ENCODE measurements around the gene RUNX1.

RUNX1 gene

DNA sequence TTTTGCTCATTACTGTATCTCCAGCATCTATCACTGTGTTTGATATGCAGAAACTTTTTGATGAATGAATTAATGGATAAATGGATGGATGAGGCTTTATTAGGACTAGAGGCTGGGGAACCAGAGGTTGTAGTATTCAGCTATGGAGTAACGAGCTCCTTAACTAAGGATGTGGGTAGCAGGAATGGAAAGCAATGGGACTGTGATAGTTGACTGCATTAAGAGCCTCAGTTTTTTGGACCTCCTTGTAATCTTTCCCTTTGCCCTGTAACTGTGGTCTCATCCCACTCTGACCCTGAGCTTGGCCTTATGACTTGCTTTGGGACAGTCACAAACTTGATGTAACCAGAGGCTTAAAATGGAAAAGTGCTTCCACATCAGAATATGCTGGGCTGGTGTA lies 9.0 kb upstream of the RUNX1 start:
- no peak for DNase-seq

- DNase-seq = no peak
These were observed 8.3 kb upstream of the RUNX1 start for GRCh38 chr21:35057428-35057827.

GRCh38 chr21:35053356-35054096 lies 4.4 kb upstream of the RUNX1 start:
- no peak for DNase-seq

DNA sequence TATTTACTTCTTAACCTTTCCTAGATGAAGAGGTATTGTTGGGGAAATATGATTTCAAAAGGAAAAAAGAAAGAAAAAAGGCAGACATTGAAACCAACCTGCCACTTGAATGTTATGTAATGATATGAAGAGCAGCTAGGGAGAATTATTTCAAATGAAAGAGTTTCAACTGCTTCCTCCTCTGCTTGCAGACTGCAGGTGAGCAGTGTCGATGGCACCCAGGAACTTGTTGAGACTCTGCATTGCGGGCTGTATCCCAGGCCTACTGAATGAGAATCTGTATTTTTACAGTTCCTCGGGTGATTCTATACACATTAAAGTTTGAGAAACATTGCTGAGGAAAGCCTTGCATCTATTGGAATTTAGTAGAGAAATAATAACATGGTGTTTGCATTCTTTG lies 3.7 kb upstream of the RUNX1 start:
- no peak for DNase-seq

- peak; percentile 82 for DNase-seq
These were observed 2.3 kb upstream of the RUNX1 start for GRCh38 chr21:35051287-35051818.

- no peak for DNase-seq
These were observed 1.5 kb upstream of the RUNX1 start for GRCh38 chr21:35050348-35051286.

DNA sequence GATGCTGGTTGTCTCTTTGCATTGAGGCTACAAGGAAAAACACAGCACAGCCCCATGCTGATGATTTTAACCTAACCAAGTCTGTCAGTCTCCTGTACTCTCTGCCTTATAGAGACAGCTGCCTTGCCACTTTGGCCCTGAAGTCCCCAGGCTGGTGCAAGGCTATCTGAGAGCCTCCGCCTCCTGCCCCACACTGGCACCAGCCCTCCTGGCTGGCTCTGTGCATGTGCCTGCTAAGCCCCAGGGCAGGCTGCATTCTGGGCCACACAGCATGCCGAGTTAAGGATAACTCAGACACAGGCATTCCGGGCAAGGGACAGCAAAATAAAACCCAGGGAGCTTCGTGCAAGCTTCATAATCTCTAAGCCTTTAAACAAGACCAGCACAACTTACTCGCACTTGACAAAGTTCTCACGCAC lies 910 bp downstream of the RUNX1 start:
- DNase-seq = peak; percentile 43

DNA sequence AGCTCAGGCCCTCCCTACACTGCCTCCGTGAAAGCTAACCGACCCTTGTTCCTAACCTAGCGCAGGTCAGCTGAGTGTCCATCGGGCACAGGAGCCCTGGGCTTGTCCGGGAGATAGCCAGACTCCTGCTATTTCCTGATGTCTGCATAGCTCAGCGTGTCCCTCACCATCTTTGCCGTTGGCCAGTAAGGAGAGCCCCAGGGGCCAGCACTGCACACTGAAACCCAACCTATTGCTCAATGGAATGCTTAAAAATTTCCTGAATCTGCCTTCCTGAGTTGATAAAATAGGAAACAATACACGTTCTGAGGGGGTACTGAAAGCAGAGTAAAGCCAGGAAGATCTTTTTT lies 2.2 kb downstream of the RUNX1 start:
- DNase-seq = no peak

DNA sequence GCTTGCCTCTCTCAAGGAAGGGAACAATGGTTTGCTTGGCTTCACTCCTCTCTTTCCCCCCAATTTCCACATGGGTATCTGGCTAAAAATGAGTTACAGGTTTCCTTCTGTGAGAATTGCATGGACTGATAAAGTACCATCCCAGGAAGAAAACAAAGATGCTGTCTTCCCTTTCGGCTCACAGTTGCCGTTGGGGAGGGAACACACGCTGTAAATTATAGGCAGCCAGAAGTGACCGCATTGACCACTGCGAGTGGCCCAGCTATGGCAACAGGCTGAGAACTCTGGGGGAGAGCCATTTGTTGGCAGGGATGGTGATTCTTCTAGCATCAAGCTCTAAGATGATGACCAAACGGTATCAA lies 2.9 kb downstream of the RUNX1 start:
- DNase-seq = no peak

DNA sequence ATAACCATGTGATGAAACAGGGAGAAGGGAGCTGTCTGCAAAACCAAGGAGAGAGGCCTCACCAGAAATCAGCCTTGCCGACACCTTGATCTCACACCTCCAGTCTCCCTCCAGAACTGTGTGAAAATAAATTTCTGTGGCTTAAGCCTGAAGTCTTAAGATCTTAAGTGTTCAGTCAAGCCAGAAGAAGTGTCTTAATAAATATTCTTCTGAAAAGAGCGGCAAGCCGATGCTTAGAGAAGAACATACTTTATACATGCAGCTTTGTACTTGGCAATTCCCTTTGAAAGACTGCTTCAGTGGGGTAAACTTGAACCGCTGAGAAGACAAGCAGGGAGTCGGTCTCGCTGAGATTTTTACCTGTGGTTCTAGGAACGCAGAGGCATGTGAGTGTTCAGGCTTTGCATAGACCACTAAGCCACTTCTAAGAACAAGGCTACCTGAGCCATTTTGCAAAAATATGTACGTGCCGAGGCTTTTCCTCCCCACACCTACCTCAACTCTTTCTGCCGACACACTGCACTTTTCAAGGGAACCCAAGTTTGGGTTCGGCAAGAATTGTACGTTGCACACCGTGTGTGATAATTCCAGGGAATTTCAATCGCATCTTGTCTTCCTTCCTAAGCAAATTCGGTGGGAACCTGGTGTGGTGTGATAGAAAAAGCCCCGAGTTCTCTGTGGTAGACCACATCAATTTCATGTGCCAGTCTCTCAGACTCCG lies 3.4 kb downstream of the RUNX1 start:
- DNase-seq = peak; percentile 52

DNA sequence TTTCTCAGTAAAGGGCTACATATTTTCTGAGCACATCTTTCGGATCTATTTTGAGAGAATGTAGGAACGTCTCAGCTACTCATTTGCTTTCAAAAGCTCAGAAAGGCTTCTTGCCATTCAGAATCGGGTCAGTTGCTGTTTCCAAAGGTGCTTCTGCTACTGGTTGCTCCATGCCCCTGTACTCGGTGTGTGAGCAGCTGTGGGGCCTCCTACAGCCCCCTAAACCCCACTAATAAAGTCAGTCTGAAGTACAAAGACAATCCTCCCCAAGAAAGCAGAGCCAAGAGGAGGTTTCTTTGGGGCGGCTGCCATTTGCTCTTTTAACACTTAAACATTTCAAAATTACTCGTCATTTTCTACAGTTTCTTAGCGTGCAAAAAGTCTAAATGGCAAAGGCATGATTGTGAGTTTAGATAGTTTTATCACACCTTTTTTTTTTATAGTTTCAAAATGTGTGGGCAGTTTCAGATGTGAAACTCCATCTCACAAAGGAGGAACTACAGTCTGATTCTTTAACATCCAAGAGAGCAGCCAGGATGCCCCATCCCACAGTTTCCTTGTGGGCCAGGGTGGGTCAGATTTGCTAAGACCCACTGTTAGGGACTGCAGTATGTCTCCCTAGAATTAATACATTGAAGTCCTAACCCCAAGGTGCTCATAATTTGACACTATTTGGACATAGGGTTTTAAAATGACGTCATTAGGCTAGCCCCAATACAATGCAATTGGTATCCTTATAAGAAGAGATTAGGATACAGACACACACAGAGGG lies 4.1 kb downstream of the RUNX1 start:
- peak; percentile 38 for DNase-seq

DNA sequence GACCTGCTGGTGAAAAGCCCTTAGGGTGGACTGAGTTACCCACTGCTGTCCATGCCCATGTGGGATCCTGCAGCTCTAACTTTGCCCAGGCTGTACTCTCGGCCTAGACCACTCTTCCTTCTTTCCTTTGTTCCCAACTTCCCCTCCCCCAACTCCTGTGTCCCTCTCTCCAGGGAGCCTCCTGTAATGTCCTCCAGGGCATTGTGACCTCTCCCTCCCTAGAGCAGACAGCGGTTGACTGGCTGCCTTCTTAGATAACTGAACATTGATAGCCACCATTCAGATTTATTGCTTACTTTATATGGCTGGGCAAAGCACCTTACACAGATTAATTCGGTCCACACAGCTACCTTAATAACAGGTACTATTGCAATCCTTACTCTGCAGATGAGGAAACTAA lies 5.0 kb downstream of the RUNX1 start:
- DNase-seq = no peak

- peak; percentile 35 for DNase-seq
These were observed 5.6 kb downstream of the RUNX1 start for GRCh38 chr21:35043549-35043948.

GRCh38 chr21:35042836-35043235 lies 6.3 kb downstream of the RUNX1 start:
- no peak for DNase-seq

- no peak for DNase-seq
These were observed 7.2 kb downstream of the RUNX1 start for GRCh38 chr21:35041881-35042280.

- no peak for DNase-seq
These were observed 8.0 kb downstream of the RUNX1 start for GRCh38 chr21:35041122-35041521.

DNA sequence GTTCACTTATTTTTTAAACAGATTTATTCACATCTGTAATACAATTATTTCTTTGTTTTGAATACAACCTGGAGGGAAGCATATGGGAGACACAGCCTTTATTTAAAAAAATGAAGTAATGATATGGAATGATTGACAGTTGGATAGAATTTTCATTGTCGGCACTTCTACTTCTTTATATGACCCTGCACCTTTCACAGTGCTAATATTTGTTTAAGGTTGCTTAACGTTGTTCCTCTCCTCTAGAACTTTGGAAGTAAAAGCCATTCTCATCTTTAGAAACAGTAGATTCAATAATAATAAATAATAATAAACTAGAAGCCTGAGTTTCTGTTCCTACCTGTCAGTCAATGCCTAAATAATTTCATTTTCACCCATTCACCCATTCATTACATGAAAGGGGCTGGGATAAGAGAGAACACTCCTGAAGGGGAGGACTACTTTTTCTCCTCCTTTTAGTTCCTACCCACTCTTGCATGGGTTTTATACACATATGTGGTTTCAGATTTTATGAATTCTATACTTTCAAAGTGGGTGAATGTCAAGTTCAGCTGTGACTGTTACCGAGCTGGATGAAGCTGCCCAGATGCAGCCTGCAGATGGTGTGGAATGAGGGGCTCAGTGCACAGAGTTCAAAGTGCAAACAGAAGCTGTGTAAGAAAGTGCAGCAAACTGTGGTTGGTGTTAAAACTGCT lies 9.4 kb downstream of the RUNX1 start:
- DNase-seq = no peak

DNA sequence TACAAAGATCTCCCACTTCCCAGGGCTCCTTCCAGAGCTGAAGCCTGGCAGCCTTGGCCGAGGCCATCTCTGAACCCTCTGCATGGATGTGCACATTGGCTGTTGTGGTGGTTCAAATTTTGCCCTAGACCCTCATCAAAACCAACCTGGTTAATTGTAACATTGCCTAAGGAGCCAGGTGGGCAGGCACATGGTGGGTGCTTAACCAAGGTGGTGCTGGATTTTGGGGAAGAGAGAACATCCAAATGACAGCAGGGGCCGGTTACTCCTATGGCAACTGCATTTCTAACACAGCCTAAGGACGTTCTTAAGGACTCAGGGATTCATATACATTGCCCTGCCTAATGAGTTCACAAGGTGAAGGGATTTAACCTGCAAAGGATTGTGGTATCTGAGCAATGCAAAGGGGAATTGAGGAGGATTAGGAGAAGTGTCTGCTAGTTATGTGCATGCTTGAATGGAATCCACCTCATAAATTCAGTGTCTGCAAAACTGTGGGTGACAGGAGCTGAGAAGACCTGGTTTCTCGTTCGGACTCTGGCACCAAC lies 10.3 kb downstream of the RUNX1 start:
- DNase-seq = no peak

DNA sequence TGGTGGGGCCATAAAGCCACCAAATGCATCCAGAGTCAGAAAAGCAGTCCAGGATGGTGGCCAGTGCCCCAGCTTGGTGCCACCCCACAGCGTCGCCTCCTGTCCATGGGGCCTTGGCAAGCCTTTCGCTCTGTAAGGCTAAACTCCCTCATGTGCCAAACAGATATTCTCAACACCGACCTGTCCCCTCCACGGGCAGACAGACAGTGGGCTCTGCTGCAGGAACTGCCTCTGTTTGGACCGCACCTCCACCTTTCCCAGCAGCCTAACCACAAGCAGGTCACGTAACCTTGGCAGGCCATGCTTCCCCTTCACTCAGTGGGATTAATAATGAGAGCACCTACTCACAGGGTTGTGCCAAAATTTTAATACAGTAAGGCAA lies 11.7 kb downstream of the RUNX1 start:
- no peak for DNase-seq

- DNase-seq = no peak
These were observed 12.4 kb downstream of the RUNX1 start for GRCh38 chr21:35036465-35037383.

DNA sequence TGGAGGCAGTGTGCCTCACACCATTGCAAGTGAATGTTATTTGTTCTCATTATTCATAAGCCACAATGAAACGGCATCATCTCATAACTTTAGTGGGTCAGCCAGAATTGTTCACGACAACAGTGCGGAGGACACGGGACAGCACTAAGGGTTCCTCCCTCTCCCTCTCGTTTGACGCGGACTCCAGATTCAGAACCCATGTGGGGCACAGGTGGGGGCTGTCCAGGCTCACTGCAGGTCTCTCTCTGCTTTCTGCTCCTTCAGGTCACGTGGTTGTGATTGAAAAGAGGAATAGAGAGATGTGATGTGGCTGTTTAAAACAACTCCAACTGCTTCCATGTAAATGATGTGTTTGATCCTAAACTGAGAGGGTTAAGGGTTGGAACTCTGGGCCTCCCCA lies 13.5 kb downstream of the RUNX1 start:
- no peak for DNase-seq

All from activated naive CD4-positive, alpha-beta T cell treated with Interleukin-2 at 50 U/mL for 16 hours (primary cell).